ENCODE data around the gene CYB5D1. TPM values are rescaled to one million over a fixed set of nuclear protein-coding genes. Genes with fewer than 3 reads are reported as not detected.

Gene CYB5D1
- polyA plus RNA-seq, 1 donor from 2014 or later = 30.4 TPM

GRCh38 chr17:7843536-7844291 is 14.1 kb upstream of the CYB5D1 start:
- Histone ChIP-seq H3K27me3 (ENCODE audit: insufficient read depth, low read depth, low read length) (no peaks in the 10 kb centered on the region), H3K9me3 (ENCODE audit: low read length) (no peaks in the 10 kb centered on the region), H3K4me3 (ENCODE audit: low read length) (peak overlapping the region; percentile 99), H3K4me2 (ENCODE audit: low read length) (peak overlapping the region; percentile 97), H3K9ac (ENCODE audit: low read length) (peak overlapping the region; percentile 92), H3K79me2 (replicated peaks; ENCODE audit: insufficient read depth, low read length) (peaks cover 68% of the 10 kb centered on the region), H3F3A (ENCODE audit: insufficient read depth, low read length, poor library complexity, severe bottlenecking) (peaks cover 4% of the 10 kb centered on the region), H2AFZ (ENCODE audit: low read depth, low read length) (no peak overlapping the region), H4K20me1 (ENCODE audit: insufficient read depth) (peaks cover 57% of the 10 kb centered on the region), H3K36me3 (ENCODE audit: insufficient read depth, low read length) (no peaks in the 10 kb centered on the region), H3K9me2 (ENCODE audit: insufficient read depth, low read length) (no peaks in the 10 kb centered on the region), H3K27ac (ENCODE audit: low read length) (peak overlapping the region; percentile 94)
- no peak for TF ChIP-seq RAD21 (conservative IDR thresholded peaks at IDR 0.05)
- TF ChIP-seq TAF1 (IDR thresholded peaks at IDR 0.05; ENCODE audit: low read depth) = peak; percentile 25
- no peak for TF ChIP-seq EZH2 (IDR thresholded peaks at IDR 0.05; ENCODE audit: borderline replicate concordance, insufficient read depth, low read length, poor library complexity, severe bottlenecking)
- peak; percentile 8 for TF ChIP-seq POLR2AphosphoS5 (IDR thresholded peaks at IDR 0.05)

GRCh38 chr17:7844292-7845154 is 13.3 kb upstream of the CYB5D1 start:
- no peaks in the 10 kb centered on the region for H3K9me3 ChIP-seq (ENCODE audit: low read length)
- peak overlapping the region; percentile 97 for H3K4me2 ChIP-seq (ENCODE audit: low read length)
- peaks cover 6% of the 10 kb centered on the region for H3F3A ChIP-seq (ENCODE audit: insufficient read depth, low read length, poor library complexity, severe bottlenecking)
- TF ChIP-seq REST (IDR thresholded peaks at IDR 0.05; ENCODE audit: borderline replicate concordance) (no peak), EZH2 (IDR thresholded peaks at IDR 0.05; ENCODE audit: borderline replicate concordance, insufficient read depth, low read length, poor library complexity, severe bottlenecking) (no peak), MXI1 (conservative IDR thresholded peaks at IDR 0.05; ENCODE audit: poor library complexity, severe bottlenecking) (peak; percentile 66), CTCF (IDR thresholded peaks at IDR 0.05; ENCODE audit: poor library complexity, severe bottlenecking) (no peak), POLR2AphosphoS5 (IDR thresholded peaks at IDR 0.05) (peak; percentile 50), TAF1 (IDR thresholded peaks at IDR 0.05; ENCODE audit: low read depth) (no peak), SMC3 (conservative IDR thresholded peaks at IDR 0.05; ENCODE audit: poor library complexity) (no peak), EP300 (conservative IDR thresholded peaks at IDR 0.05; ENCODE audit: poor library complexity, severe bottlenecking) (peak; percentile 39), RAD21 (conservative IDR thresholded peaks at IDR 0.05) (no peak)
- no peaks in the 10 kb centered on the region for H3K36me3 ChIP-seq (ENCODE audit: insufficient read depth, low read length)
- H3K79me2 ChIP-seq (replicated peaks; ENCODE audit: insufficient read depth, low read length) = peaks cover 60% of the 10 kb centered on the region
- peaks cover 61% of the 10 kb centered on the region for H4K20me1 ChIP-seq (ENCODE audit: insufficient read depth)
- H3K9me2 ChIP-seq (ENCODE audit: insufficient read depth, low read length) = no peaks in the 10 kb centered on the region
- no peak overlapping the region for H2AFZ ChIP-seq (ENCODE audit: low read depth, low read length)
- peak overlapping the region; percentile 99 for H3K4me3 ChIP-seq (ENCODE audit: low read length)
- no peaks in the 10 kb centered on the region for H3K27me3 ChIP-seq (ENCODE audit: insufficient read depth, low read depth, low read length)
- peak overlapping the region; percentile 92 for H3K9ac ChIP-seq (ENCODE audit: low read length)
- peak overlapping the region; percentile 94 for H3K27ac ChIP-seq (ENCODE audit: low read length)

Measured in neural cell (in vitro differentiated cells).